Adipose tissue (tissue), 3 donors: ENCODE measurements around the gene ARL13B. TPM values are rescaled to one million over a fixed set of nuclear protein-coding genes. Genes with fewer than 3 reads are reported as not detected.

Experiments
- H3K27ac ChIP-seq: one replicate; pipeline ENCODE4 v1.5.1; 2013; ENCODE audit warnings: low read depth, low read length
- WGBS, 3 donors: extraction: QIAGEN DNeasy Blood & Tissue Kit; methylation state at CpG; one replicate each; pipeline ENCODE4 v1.1.7; 2013; 5-methylcytosine and 5-hydroxymethylcytosine counted together
- polyA plus RNA-seq, 3 donors: library from polyadenylated mRNA; stranded (reverse); fragments of 200-250 nt; gene quantifications; one replicate each; pipeline ENCODE4 v1.2.3, GENCODE V29; 2013
- donor health status: healthy with polysubstance abuse.
- donor health status: Bipolar disorder and iron deficiency.
- donor health status: healthy.

The ARL13B gene
- polyA plus RNA-seq, 3 donors: 2.1 to 6.4 (median 6.0) TPM

GRCh38 chr3:94081884-94082283, 101.9 kb downstream of the ARL13B start:
- WGBS, 3 donors: 73 to 88% (median 81%) methylated on average over 5 of the region's 5 CpGs
- H3K27ac ChIP-seq: no peak overlapping the region

DNA sequence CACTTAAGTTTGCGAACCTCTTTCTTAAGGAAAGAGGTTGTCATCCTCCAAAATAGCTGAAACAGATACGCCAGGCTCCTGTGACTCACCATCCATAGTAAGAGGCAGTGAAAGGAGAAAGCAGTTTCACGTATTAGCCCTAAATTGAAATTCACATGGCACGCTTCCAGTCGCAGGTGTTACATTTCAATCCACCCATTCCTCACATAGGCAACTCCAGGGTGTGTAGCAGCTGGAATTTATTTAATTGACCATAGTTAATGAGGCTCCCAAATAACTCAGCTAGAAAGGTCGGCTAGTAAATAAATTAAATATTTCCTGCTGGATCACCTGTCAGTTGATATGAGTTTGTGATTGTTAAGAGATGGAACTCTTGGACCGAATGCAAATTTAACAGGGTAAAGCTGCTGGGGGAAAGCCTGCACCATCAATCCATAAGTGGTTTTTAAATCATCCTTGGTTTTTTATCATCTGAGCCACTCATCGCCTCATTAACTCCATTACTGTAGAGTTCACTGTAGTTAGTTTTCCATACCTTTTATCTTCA, 102.5 kb downstream of the ARL13B start:
- H3K27ac ChIP-seq: no peak overlapping the region
- 78 to 86% (median 80%) methylated on average over 8 of the region's 8 CpGs for WGBS, 3 donors

- 88 to 92% (median 89%) methylated on average over 4 of the region's 4 CpGs for WGBS, 3 donors
- no peak overlapping the region for H3K27ac ChIP-seq
Observed at GRCh38 chr3:94083261-94083660, 103.3 kb downstream of the ARL13B start.

- WGBS, 3 donors: 81 to 100% (median 96%) methylated on average over 1 of the region's 1 CpG
- H3K27ac ChIP-seq: no peak overlapping the region
Observed at GRCh38 chr3:94089126-94089525, 109.2 kb downstream of the ARL13B start.

DNA sequence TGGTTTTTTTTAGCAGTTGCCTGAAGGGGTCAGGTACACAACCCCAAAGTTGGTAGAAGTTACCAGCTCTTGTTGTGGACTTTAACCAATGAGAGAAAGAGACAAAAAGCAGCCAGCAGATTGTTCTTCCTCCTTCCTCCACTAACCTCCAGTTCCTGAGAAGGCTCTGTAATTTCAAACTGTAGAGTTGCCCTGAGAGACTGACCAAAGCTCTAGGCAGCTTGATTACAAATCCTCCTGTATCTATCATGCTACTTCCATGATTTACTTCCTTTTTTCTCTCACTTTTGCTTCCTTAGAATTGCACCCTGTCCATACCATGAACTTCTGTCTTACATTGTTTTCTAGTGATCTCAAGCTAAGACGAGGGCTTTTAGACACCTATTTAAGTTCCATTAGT, 112.1 kb downstream of the ARL13B start:
- WGBS, 3 donors: 81 to 97% (median 86%) methylated on average over 1 of the region's 1 CpG
- H3K27ac ChIP-seq: no peak overlapping the region

DNA sequence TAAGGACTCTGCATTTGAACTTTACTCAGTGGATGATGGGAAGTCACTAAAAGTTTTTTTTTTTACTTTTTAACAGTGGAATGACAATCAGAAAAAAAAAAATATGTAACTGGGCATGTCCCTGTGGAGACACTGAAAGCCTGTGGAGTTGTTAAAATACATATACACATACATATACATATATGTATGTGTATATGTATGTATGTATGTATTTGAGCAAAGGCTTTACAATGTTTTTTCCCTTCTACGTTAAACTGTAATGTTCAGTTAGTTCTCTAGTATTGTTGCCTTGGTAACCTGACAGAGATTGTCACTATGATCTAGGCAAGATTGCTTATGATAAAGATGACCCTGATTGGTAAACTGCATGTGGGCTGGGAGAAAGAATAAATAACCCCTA, 113.2 kb downstream of the ARL13B start:
- H3K27ac ChIP-seq: no peak overlapping the region
- WGBS, 3 donors: 85 to 87% (median 85%) methylated on average over 1 of the region's 1 CpG

- no peak overlapping the region for H3K27ac ChIP-seq
- 96 to 100% (median 98%) methylated on average over 2 of the region's 2 CpGs for WGBS, 3 donors
Observed at GRCh38 chr3:94095111-94095510, 115.2 kb downstream of the ARL13B start.

- 40 to 70% (median 44%) methylated on average over 3 of the region's 3 CpGs for WGBS, 3 donors
- H3K27ac ChIP-seq: no peak overlapping the region
Observed at GRCh38 chr3:94098452-94098851, 118.5 kb downstream of the ARL13B start.

DNA sequence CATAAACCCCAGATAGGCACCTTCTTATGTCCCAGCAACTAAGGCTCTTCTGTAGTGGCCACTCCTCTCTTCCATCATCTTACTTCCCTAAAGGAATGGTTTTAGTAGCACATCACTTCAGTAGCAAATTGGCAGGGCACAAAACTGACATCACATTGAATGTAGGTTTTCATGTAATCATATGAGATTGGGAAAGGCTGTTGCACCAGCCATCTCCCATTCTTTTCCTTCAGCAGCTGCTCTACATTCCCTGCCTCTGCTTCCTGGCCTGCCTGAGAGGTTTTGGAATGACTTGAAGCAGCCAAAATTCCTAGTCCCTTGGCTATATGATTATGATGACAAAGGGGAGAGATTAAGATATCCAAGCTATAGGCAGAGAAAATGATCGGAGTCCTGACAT, 119.4 kb downstream of the ARL13B start:
- 82 to 90% (median 83%) methylated on average over 1 of the region's 1 CpG for WGBS, 3 donors
- no peak overlapping the region for H3K27ac ChIP-seq

- WGBS, 3 donors: 62 to 68% (median 64%) methylated on average over 4 of the region's 4 CpGs
- no peak overlapping the region for H3K27ac ChIP-seq
Observed at GRCh38 chr3:94101860-94102259, 121.9 kb downstream of the ARL13B start.

Other genes with a start within 250 kb of the ARL13B start
- 10 to 100 TPM in 2 of 3 donors, 1 to 10 TPM in 1; 4.3 to 21.7 (median 18.3) TPM for gene PROS1, start 6.3 kb upstream of the ARL13B start, polyA plus RNA-seq
- gene STX19, start 48.4 kb downstream of the ARL13B start, polyA plus RNA-seq: 1 to 10 TPM in 1 of 3 donors, under 1 TPM in 1, not detected in 1; 0.30 to 3.9 TPM
- gene DHFR2, start 82.8 kb downstream of the ARL13B start, polyA plus RNA-seq: 1 to 10 TPM; 2.4 to 3.0 (median 2.9) TPM
- 1 to 10 TPM; 3.8 to 8.7 (median 3.9) TPM for gene NSUN3, start 82.9 kb downstream of the ARL13B start, polyA plus RNA-seq